K562 (cell line): Measurements from ENCODE around the gene HSPH1. TPM values are rescaled to one million over a fixed set of nuclear protein-coding genes. Genes with fewer than 3 reads are reported as not detected.

Experiments used
- CSDE1 ChIP-seq, 2 experiments: fragments of 450-650 bp; IDR thresholded peaks; 2 replicates each; pipeline ENCODE4 v1.6.1; 2016; ENCODE audit warnings: mild to moderate bottlenecking in 1 of 2
- HIVEP1 ChIP-seq: fragments of 250-450 bp; sonication (Bioruptor Pico); IDR thresholded peaks from 2 replicates; pipeline ENCODE4 v1.4.0; 2020; ENCODE audit warnings: mild to moderate bottlenecking
- KDM1A ChIP-seq, 2 experiments: fragments of 450-650 bp; IDR thresholded peaks; 2 replicates each; pipeline ENCODE4 v1.6.1; 2016; ENCODE audit warnings: mild to moderate bottlenecking in 2 of 2
- NONO ChIP-seq, 2 experiments: fragments of 200-400 bp in 1 of 2; fragments of 450-650 bp in 1 of 2; formaldehyde crosslinking in 1 of 2; IDR thresholded peaks; 2 replicates each; pipeline ENCODE4 v1.6.1; 2017; ENCODE audit warnings: low read depth in 2 of 2, mild to moderate bottlenecking in 2 of 2, moderate library complexity in 2 of 2, low read length in 1 of 2
- SIN3B ChIP-seq: fragments of 450-650 bp; IDR thresholded peaks from 2 replicates; pipeline ENCODE4 v1.6.1; 2017; ENCODE audit warnings: low read depth, mild to moderate bottlenecking, moderate library complexity
- SMAD3 ChIP-seq: fragments of 450-650 bp; formaldehyde crosslinking; conservative IDR thresholded peaks from 2 replicates; pipeline ENCODE4 v1.4.0; 2020; ENCODE audit warnings: mild to moderate bottlenecking
- ZNF589 ChIP-seq: fragments of 200-800 bp; sonication (Bioruptor generic); IDR thresholded peaks from 2 replicates; pipeline ENCODE4 v1.6.1; 2016; ENCODE audit warnings: low read depth, missing genetic modification characterization, missing compliant biosample characterization
- polyA plus RNA-seq, 8 experiments: library from polyadenylated mRNA; depleted of rRNA in 4 of 8; stranded (reverse) in 5 of 8; unstranded in 3 of 8; fragments of >200 nt; fragmentation: Nextera tagmentation in 2 of 8; fragmentation: Illumina TruSeq in 1 of 8; extraction: Ambion mirVana in 2 of 8; extraction: Trizol in 1 of 8; gene quantifications; 2 replicates each; pipeline versions ENCODE4 v1.2.1 to v1.2.3, GENCODE V29; 2011 to 2014; ENCODE audit warnings: inconsistent platforms in 1 of 8, missing spikeins in 1 of 8
- total RNA-seq, 7 experiments: library from RNA; depleted of rRNA in 6 of 7; stranded (reverse); fragments of >200 nt in 6 of 7; fragmentation: Illumina TruSeq in 2 of 7; extraction: Trizol in 2 of 7; gene quantifications; 2 replicates each; pipeline versions ENCODE4 v1.2.1 to v1.2.3, GENCODE V29; 2011 to 2021; ENCODE audit warnings: low replicate concordance in 1 of 7
- TF ChIP-seq, protein P1 (sequence below): fragments of 450-650 bp; IDR thresholded peaks from 2 replicates; pipeline ENCODE4 v1.6.1; 2016; ENCODE audit warnings: mild to moderate bottlenecking, moderate library complexity
- TF ChIP-seq, protein P2 (sequence below): sonication (generic); formaldehyde crosslinking; IDR thresholded peaks from 2 replicates; pipeline ENCODE4 v1.8.0; 2022; ENCODE audit warnings: mild to moderate bottlenecking, missing genetic modification reagents, borderline replicate concordance
- TF ChIP-seq, protein P3 (sequence below): fragments of 200-400 bp; formaldehyde crosslinking; IDR thresholded peaks from 2 replicates; pipeline ENCODE4 v1.6.1; 2017; ENCODE audit warnings: mild to moderate bottlenecking, low read depth, low read length, moderate library complexity

HSPH1 gene
- total and polyA plus RNA-seq, 9 of the 15 experiments (the other 6 are each of a cell fraction or from before 2014, with no cell fraction given), result 34.6 to 104 (median 64.7) TPM

DNA sequence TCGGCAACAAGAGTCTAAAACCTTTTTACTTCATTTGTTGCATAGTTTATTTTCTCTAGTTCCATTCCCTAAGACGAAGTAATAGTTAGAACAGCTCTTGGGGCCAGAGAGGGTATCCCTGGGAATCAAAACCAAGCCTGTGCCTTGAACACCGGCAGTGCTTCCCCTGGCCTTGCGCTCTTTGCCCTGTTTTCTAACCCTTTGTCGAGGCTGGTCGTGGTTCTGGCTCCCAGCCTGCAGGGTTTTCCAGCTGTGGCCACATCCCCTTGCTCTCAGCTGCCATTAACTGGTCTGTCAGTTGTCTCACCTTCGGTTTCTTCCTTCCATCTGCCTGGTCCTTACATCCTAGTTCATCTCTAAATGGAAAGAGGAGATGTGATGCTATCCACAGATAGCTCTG is 61.0 kb downstream of the HSPH1 start (continued):
- TF ChIP-seq CSDE1 (IDR thresholded peaks at IDR 0.05) (no peak), NONO (IDR thresholded peaks at IDR 0.05; ENCODE audit: low read depth in 2 of 2, low read length in 1 of 2) (no peak), HIVEP1 (CRISPR knock-in tag) (no peak), SMAD3 (CRISPR knock-in tag) (no peak), ZNF589 (CRISPR knock-in tag) (no peak), KDM1A (IDR thresholded peaks at IDR 0.05) (no peak), SIN3B (no peak)
- TF ChIP-seq, protein P1, sequence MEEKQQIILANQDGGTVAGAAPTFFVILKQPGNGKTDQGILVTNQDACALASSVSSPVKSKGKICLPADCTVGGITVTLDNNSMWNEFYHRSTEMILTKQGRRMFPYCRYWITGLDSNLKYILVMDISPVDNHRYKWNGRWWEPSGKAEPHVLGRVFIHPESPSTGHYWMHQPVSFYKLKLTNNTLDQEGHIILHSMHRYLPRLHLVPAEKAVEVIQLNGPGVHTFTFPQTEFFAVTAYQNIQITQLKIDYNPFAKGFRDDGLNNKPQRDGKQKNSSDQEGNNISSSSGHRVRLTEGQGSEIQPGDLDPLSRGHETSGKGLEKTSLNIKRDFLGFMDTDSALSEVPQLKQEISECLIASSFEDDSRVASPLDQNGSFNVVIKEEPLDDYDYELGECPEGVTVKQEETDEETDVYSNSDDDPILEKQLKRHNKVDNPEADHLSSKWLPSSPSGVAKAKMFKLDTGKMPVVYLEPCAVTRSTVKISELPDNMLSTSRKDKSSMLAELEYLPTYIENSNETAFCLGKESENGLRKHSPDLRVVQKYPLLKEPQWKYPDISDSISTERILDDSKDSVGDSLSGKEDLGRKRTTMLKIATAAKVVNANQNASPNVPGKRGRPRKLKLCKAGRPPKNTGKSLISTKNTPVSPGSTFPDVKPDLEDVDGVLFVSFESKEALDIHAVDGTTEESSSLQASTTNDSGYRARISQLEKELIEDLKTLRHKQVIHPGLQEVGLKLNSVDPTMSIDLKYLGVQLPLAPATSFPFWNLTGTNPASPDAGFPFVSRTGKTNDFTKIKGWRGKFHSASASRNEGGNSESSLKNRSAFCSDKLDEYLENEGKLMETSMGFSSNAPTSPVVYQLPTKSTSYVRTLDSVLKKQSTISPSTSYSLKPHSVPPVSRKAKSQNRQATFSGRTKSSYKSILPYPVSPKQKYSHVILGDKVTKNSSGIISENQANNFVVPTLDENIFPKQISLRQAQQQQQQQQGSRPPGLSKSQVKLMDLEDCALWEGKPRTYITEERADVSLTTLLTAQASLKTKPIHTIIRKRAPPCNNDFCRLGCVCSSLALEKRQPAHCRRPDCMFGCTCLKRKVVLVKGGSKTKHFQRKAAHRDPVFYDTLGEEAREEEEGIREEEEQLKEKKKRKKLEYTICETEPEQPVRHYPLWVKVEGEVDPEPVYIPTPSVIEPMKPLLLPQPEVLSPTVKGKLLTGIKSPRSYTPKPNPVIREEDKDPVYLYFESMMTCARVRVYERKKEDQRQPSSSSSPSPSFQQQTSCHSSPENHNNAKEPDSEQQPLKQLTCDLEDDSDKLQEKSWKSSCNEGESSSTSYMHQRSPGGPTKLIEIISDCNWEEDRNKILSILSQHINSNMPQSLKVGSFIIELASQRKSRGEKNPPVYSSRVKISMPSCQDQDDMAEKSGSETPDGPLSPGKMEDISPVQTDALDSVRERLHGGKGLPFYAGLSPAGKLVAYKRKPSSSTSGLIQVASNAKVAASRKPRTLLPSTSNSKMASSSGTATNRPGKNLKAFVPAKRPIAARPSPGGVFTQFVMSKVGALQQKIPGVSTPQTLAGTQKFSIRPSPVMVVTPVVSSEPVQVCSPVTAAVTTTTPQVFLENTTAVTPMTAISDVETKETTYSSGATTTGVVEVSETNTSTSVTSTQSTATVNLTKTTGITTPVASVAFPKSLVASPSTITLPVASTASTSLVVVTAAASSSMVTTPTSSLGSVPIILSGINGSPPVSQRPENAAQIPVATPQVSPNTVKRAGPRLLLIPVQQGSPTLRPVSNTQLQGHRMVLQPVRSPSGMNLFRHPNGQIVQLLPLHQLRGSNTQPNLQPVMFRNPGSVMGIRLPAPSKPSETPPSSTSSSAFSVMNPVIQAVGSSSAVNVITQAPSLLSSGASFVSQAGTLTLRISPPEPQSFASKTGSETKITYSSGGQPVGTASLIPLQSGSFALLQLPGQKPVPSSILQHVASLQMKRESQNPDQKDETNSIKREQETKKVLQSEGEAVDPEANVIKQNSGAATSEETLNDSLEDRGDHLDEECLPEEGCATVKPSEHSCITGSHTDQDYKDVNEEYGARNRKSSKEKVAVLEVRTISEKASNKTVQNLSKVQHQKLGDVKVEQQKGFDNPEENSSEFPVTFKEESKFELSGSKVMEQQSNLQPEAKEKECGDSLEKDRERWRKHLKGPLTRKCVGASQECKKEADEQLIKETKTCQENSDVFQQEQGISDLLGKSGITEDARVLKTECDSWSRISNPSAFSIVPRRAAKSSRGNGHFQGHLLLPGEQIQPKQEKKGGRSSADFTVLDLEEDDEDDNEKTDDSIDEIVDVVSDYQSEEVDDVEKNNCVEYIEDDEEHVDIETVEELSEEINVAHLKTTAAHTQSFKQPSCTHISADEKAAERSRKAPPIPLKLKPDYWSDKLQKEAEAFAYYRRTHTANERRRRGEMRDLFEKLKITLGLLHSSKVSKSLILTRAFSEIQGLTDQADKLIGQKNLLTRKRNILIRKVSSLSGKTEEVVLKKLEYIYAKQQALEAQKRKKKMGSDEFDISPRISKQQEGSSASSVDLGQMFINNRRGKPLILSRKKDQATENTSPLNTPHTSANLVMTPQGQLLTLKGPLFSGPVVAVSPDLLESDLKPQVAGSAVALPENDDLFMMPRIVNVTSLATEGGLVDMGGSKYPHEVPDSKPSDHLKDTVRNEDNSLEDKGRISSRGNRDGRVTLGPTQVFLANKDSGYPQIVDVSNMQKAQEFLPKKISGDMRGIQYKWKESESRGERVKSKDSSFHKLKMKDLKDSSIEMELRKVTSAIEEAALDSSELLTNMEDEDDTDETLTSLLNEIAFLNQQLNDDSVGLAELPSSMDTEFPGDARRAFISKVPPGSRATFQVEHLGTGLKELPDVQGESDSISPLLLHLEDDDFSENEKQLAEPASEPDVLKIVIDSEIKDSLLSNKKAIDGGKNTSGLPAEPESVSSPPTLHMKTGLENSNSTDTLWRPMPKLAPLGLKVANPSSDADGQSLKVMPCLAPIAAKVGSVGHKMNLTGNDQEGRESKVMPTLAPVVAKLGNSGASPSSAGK, result no peak
- TF ChIP-seq, protein P2, sequence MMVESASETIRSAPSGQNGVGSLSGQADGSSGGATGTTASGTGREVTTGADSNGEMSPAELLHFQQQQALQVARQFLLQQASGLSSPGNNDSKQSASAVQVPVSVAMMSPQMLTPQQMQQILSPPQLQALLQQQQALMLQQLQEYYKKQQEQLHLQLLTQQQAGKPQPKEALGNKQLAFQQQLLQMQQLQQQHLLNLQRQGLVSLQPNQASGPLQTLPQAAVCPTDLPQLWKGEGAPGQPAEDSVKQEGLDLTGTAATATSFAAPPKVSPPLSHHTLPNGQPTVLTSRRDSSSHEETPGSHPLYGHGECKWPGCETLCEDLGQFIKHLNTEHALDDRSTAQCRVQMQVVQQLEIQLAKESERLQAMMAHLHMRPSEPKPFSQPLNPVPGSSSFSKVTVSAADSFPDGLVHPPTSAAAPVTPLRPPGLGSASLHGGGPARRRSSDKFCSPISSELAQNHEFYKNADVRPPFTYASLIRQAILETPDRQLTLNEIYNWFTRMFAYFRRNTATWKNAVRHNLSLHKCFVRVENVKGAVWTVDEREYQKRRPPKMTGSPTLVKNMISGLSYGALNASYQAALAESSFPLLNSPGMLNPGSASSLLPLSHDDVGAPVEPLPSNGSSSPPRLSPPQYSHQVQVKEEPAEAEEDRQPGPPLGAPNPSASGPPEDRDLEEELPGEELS, result no peak
- TF ChIP-seq, protein P3, sequence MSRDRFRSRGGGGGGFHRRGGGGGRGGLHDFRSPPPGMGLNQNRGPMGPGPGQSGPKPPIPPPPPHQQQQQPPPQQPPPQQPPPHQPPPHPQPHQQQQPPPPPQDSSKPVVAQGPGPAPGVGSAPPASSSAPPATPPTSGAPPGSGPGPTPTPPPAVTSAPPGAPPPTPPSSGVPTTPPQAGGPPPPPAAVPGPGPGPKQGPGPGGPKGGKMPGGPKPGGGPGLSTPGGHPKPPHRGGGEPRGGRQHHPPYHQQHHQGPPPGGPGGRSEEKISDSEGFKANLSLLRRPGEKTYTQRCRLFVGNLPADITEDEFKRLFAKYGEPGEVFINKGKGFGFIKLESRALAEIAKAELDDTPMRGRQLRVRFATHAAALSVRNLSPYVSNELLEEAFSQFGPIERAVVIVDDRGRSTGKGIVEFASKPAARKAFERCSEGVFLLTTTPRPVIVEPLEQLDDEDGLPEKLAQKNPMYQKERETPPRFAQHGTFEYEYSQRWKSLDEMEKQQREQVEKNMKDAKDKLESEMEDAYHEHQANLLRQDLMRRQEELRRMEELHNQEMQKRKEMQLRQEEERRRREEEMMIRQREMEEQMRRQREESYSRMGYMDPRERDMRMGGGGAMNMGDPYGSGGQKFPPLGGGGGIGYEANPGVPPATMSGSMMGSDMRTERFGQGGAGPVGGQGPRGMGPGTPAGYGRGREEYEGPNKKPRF, result no peak
